Measurements from ENCODE around the gene TAS2R41. TPM values are rescaled to one million over a fixed set of nuclear protein-coding genes. Genes with fewer than 3 reads are reported as not detected.
A peak's percentile ranks its signal among the peaks of the same experiment; 100 is the strongest.

Gene TAS2R41
- polyA plus RNA-seq, 1 donor = not detected

DNA sequence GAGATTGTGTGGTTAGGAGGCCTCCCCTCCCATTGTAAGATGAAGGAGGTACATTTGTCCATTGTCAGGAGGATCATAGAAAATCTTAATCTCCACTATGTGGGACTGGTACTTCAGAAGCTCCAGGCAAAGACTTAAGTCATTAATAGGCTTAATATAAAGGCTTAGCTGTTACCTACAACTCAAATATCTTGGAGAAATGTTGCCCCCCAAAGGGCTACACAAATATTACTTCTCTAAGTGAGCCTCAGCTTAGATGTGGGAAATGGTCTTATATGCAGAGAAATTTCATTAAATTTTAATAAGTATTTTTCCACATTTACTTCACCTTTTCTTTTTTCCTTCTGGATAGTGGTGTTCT is 27.2 kb downstream of the TAS2R41 start:
- DNase-seq = no peak
- no peaks in the 10 kb centered on the region for H3K9me3 ChIP-seq (ENCODE audit: control insufficient read depth, low read depth, low read length)
- no peaks in the 10 kb centered on the region for H3K36me3 ChIP-seq (ENCODE audit: control insufficient read depth, insufficient read depth, low read length)
- no peak overlapping the region for H3K4me3 ChIP-seq (ENCODE audit: low read length)
- H3K27ac ChIP-seq (ENCODE audit: low read length) = no peak overlapping the region
- no peaks in the 10 kb centered on the region for H3K4me1 ChIP-seq (ENCODE audit: control insufficient read depth, insufficient read depth, low read length)
- H3K27me3 ChIP-seq (ENCODE audit: control insufficient read depth, insufficient read depth, low read length) = no peaks in the 10 kb centered on the region

DNA sequence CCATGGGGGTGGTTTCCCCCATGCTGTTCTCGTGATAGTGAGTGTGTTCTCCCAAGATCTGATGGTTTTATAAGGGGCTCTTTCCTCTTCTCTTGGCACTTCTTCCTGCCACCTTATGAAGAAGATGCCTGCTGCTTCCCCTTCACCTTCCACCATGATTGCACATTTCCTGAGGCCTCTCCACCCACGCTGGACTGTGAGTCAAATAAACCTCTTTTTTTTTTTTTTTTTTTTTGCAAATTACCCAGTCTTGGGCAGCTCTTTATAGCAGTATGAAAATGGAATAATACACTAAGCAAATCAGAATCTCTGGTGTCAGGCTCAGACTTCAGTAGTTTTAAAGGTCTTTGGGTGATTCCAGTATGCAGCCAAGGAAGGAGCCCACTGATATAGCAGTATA is 28.2 kb downstream of the TAS2R41 start:
- Histone ChIP-seq H3K36me3 (ENCODE audit: control insufficient read depth, insufficient read depth, low read length) (no peaks in the 10 kb centered on the region), H3K4me3 (ENCODE audit: low read length) (no peak overlapping the region), H3K27ac (ENCODE audit: low read length) (no peak overlapping the region), H3K4me1 (ENCODE audit: control insufficient read depth, insufficient read depth, low read length) (no peaks in the 10 kb centered on the region), H3K27me3 (ENCODE audit: control insufficient read depth, insufficient read depth, low read length) (peaks cover 4% of the 10 kb centered on the region), H3K9me3 (ENCODE audit: control insufficient read depth, low read depth, low read length) (peaks cover 2% of the 10 kb centered on the region)
- DNase-seq = no peak
- 80% methylated on average over 1 of the region's 2 CpGs for WGBS (ENCODE audit: insufficient coverage, low lambda C conversion rate)

DNA sequence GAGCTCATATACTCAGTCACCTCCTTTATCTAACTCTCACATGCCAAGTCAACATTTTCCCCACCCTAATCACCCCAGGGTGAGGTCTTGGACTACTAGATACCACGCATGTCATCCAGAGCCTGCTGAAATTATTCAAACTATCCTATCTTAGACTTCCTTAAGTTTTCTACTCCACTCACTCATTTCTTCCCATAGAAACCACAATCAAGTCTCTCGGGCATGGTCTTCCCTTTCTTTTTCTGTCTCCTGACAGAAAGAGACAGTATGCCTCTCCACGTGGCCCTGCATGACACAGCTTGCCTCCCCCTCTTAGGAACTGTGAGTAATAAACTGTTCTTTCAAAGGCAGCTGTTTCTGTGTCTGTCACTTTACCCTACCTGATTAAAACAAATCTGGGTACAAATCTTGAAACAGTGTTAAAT is 29.4 kb downstream of the TAS2R41 start:
- Histone ChIP-seq H3K27ac (ENCODE audit: low read length) (no peak overlapping the region), H3K4me1 (ENCODE audit: control insufficient read depth, insufficient read depth, low read length) (peaks cover 5% of the 10 kb centered on the region), H3K36me3 (ENCODE audit: control insufficient read depth, insufficient read depth, low read length) (no peaks in the 10 kb centered on the region), H3K27me3 (ENCODE audit: control insufficient read depth, insufficient read depth, low read length) (peaks cover 11% of the 10 kb centered on the region), H3K9me3 (ENCODE audit: control insufficient read depth, low read depth, low read length) (peaks cover 6% of the 10 kb centered on the region), H3K4me3 (ENCODE audit: low read length) (no peak overlapping the region)
- WGBS (ENCODE audit: insufficient coverage, low lambda C conversion rate) = 77% methylated on average over 1 of the region's 3 CpGs
- DNase-seq = no peak

DNA sequence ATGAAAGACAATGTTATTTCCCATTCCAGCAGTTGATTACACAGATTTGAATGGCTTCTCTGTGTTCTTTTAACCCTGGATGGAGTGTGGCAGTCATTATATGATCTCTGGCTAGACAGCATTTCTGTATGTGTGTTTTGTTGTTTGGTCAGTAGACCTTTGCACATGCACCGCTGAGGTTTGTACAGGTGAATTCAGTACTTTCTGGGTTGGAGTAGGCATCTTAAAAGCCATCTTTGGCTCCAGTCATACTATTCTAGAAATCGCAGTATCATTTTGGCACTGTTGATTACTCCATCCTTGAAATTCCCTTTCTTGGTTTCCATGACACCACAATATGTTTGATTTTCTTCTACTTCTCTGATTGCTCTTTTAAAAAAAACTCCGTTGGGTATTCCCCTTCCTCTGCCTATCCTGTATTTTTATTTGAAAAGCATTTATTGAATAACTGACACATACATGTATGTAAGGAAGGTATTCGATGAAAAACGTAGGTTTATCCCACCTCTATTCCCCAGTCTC is 29.9 kb downstream of the TAS2R41 start:
- no peak overlapping the region for H3K27ac ChIP-seq (ENCODE audit: low read length)
- 92% methylated on average over 2 of the region's 5 CpGs for WGBS (ENCODE audit: insufficient coverage, low lambda C conversion rate)
- H3K4me3 ChIP-seq (ENCODE audit: low read length) = no peak overlapping the region
- peaks cover 6% of the 10 kb centered on the region for H3K9me3 ChIP-seq (ENCODE audit: control insufficient read depth, low read depth, low read length)
- no peak for DNase-seq
- peaks cover 11% of the 10 kb centered on the region for H3K27me3 ChIP-seq (ENCODE audit: control insufficient read depth, insufficient read depth, low read length)
- H3K36me3 ChIP-seq (ENCODE audit: control insufficient read depth, insufficient read depth, low read length) = no peaks in the 10 kb centered on the region
- H3K4me1 ChIP-seq (ENCODE audit: control insufficient read depth, insufficient read depth, low read length) = peaks cover 8% of the 10 kb centered on the region

DNA sequence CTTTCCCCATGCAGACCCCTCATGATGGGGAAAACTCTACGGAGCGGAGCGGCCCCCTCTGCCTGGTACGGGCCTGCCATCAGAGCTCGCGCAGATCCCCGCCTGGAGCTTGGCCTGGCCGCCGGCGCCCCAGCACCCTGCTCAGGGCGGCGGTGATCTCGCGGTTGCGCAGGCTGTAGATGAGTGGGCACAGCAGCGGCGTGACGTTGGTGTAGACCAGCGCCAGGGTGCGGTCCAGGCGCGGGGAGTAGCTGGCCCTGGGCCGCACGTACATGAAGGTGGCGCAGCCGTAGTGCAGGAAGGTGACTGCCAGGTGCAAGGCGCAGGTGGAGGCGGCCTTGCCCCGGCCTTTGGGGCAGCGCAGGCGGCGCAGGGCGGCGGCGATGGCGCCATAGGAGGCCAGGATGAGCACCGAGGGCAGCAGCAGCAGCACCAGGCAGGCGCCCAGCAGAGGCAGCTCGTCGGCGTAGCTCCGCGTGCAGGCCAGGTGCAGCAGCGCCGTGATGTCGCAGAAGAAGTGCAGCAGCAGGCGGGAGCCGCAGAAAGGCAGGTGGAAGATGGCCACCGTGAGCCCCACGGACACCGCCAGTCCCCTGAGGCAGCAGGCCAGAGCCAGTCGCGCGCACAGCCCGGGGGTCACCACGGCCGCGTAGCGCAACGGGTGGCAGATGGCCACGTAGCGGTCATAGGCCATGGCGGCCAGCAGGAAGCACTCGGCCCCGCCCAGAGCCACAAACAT is 33.4 kb downstream of the TAS2R41 start:
- no peak for DNase-seq
- Histone ChIP-seq H3K36me3 (ENCODE audit: control insufficient read depth, insufficient read depth, low read length) (no peaks in the 10 kb centered on the region), H3K4me3 (ENCODE audit: low read length) (peak overlapping the region; percentile 17), H3K27ac (ENCODE audit: low read length) (no peak overlapping the region), H3K4me1 (ENCODE audit: control insufficient read depth, insufficient read depth, low read length) (peaks cover 17% of the 10 kb centered on the region), H3K27me3 (ENCODE audit: control insufficient read depth, insufficient read depth, low read length) (peaks cover 11% of the 10 kb centered on the region), H3K9me3 (ENCODE audit: control insufficient read depth, low read depth, low read length) (peaks cover 6% of the 10 kb centered on the region)
- WGBS (ENCODE audit: insufficient coverage, low lambda C conversion rate) = no CpG with 5 or more reads among the region's 65 CpGs

DNA sequence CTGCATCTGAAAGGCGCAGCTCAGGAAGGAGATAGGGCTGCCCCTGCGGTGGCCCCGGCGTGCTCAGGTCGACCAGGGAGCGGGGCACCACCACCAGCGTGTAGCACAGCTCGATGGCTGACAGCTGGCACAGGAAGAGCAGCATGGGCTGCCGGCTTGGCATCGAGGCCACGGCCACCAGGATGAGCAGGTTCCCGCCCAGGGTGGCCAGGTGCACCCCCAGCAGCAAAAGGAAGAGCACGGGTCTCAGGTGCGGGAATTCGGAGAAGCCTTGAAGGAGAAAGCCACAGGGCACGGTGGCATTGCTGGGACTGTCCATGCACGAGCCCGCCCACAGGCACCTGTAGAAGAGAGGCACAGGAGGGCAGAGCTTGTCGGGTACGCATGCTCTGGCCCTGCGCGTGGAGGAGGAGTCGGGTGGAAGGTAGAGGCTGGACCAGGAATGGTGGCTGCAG is 33.9 kb downstream of the TAS2R41 start:
- Histone ChIP-seq H3K27me3 (ENCODE audit: control insufficient read depth, insufficient read depth, low read length) (peaks cover 11% of the 10 kb centered on the region), H3K9me3 (ENCODE audit: control insufficient read depth, low read depth, low read length) (peaks cover 6% of the 10 kb centered on the region), H3K4me1 (ENCODE audit: control insufficient read depth, insufficient read depth, low read length) (peaks cover 17% of the 10 kb centered on the region), H3K27ac (ENCODE audit: low read length) (no peak overlapping the region), H3K4me3 (ENCODE audit: low read length) (peak overlapping the region; percentile 17), H3K36me3 (ENCODE audit: control insufficient read depth, insufficient read depth, low read length) (no peaks in the 10 kb centered on the region)
- no peak for DNase-seq
- no CpG with 5 or more reads among the region's 23 CpGs for WGBS (ENCODE audit: insufficient coverage, low lambda C conversion rate)

DNA sequence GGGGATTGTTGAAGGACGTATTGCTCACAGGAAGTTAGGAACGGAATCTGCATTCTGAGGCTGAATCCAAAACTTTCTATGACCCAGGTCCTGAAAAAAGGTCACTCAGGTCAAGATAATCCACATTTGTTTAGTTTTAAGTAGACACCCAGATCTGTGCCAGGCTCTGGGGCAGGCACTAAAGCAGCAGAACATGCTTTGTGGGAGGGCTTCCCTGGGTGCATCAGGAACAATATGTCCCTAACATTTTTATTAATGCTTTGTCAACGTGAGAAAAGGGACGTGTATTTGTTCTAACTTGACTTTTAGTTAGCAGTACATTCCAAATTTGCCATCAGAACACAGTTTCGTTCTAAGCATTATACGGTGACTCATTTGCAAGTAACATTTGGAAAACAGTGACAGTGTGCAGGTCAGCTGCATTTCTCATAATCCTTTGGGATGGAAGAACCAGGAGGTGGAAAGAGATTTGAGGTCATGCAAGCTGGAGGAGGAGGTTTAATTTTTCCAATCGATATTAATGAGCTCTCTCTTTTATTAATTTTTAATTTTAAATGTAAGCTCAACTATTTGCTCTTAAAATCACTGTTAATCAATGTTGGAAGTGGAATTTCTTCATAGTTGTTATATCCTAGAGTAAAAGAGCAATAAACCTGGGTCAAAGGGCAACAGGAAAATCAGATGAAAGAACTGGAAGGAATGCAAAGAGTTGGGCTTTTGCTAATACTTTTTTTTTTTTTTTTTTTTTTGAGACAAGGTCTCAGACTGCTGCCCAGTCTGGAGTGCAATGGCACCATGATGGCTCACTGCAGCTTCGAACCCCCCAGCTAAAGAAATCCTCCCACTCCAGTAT is 35.0 kb downstream of the TAS2R41 start:
- whole genome bisulfite sequencing (ENCODE audit: insufficient coverage, low lambda C conversion rate) = 71% methylated on average over 2 of the region's 8 CpGs
- Histone ChIP-seq H3K4me1 (ENCODE audit: control insufficient read depth, insufficient read depth, low read length) (peaks cover 17% of the 10 kb centered on the region), H3K27ac (ENCODE audit: low read length) (no peak overlapping the region), H3K27me3 (ENCODE audit: control insufficient read depth, insufficient read depth, low read length) (peaks cover 11% of the 10 kb centered on the region), H3K4me3 (ENCODE audit: low read length) (no peak overlapping the region), H3K9me3 (ENCODE audit: control insufficient read depth, low read depth, low read length) (peaks cover 6% of the 10 kb centered on the region), H3K36me3 (ENCODE audit: control insufficient read depth, insufficient read depth, low read length) (no peaks in the 10 kb centered on the region)
- DNase-seq = peak; percentile 20 to 66

DNA sequence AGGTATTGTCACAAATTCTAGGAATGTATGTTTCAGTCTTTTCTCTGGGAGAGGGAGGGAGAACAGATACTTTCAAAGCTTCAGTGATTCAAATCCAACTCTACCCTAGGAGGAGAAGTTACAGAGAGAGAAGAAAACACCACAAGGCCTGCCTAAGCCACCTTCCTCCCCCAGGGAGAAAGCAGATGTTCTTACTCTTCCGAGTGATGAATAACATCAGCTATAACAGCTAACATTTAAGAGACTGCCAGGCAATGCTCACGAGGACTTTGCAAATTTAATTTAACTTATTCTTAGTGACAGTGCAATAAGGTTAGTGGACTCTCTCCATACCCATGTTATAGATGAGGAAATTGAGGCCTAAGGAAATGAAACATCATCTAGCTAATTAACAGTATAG is 36.8 kb downstream of the TAS2R41 start:
- Histone ChIP-seq H3K27ac (ENCODE audit: low read length) (no peak overlapping the region), H3K9me3 (ENCODE audit: control insufficient read depth, low read depth, low read length) (peaks cover 6% of the 10 kb centered on the region), H3K4me1 (ENCODE audit: control insufficient read depth, insufficient read depth, low read length) (peaks cover 17% of the 10 kb centered on the region), H3K36me3 (ENCODE audit: control insufficient read depth, insufficient read depth, low read length) (no peaks in the 10 kb centered on the region), H3K4me3 (ENCODE audit: low read length) (no peak overlapping the region), H3K27me3 (ENCODE audit: control insufficient read depth, insufficient read depth, low read length) (peaks cover 17% of the 10 kb centered on the region)
- WGBS (ENCODE audit: insufficient coverage, low lambda C conversion rate) = 100% methylated on average over 1 of the region's 2 CpGs
- no peak for DNase-seq

DNA sequence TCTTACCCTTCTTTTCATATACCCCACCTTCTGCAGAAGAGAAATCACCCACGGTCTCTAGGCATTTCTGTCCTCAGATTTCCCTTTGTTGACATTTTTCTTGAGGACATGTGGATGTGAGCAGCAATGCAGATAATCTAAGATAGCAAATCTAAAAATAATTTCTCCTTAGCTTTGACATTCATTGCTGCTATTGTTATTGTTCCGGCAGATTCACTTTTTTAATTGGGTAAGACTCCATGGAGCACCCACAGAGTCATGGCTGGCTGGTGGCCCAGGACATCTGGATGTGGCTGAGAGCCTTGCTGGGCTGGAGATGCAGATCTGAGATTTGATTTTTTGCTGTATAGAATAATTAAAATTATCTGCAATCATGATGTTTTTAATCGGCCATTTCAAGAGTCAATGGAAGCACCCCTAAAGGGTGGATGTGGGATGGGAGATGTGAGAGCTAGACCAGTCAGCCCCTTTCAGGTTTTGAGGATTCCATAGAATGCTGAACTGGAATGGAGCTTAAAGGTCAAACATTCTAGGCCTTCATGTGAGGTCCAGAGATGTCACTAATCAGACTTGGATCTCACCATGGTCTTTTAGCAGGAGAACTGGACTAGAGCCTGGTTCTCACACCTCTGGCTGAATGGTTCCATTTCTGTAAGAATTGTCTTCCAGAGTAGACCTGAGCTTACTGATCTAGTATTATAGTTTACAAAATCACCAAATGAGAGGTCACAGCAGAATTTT is 37.5 kb downstream of the TAS2R41 start:
- no CpG with 5 or more reads among the region's 3 CpGs for WGBS (ENCODE audit: insufficient coverage, low lambda C conversion rate)
- peaks cover 6% of the 10 kb centered on the region for H3K9me3 ChIP-seq (ENCODE audit: control insufficient read depth, low read depth, low read length)
- peaks cover 17% of the 10 kb centered on the region for H3K4me1 ChIP-seq (ENCODE audit: control insufficient read depth, insufficient read depth, low read length)
- H3K27ac ChIP-seq (ENCODE audit: low read length) = no peak overlapping the region
- H3K27me3 ChIP-seq (ENCODE audit: control insufficient read depth, insufficient read depth, low read length) = peaks cover 17% of the 10 kb centered on the region
- no peaks in the 10 kb centered on the region for H3K36me3 ChIP-seq (ENCODE audit: control insufficient read depth, insufficient read depth, low read length)
- no peak for DNase-seq
- H3K4me3 ChIP-seq (ENCODE audit: low read length) = no peak overlapping the region

DNA sequence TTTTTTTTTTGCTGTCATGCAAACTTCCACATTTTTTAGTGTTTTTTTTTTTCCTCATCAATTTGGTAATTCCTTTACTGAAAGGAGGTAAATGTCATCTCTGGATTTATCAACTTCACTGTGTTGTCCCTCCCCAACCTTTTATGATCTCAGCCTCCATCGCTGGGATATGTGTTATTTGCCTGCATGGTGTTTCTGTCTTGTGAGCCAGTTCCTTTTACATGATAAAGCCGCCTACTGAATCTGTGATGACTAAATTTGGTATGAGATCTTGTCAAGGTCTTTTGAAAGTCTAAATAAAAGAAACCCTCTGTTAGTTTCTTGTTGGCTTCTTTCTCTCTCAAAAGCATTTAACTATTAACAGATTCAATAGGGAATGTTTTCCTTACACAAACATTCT is 39.3 kb downstream of the TAS2R41 start:
- WGBS (ENCODE audit: insufficient coverage, low lambda C conversion rate) = no CpG with 5 or more reads among the region's 2 CpGs
- Histone ChIP-seq H3K36me3 (ENCODE audit: control insufficient read depth, insufficient read depth, low read length) (no peaks in the 10 kb centered on the region), H3K9me3 (ENCODE audit: control insufficient read depth, low read depth, low read length) (no peaks in the 10 kb centered on the region), H3K27ac (ENCODE audit: low read length) (no peak overlapping the region), H3K4me3 (ENCODE audit: low read length) (no peak overlapping the region), H3K27me3 (ENCODE audit: control insufficient read depth, insufficient read depth, low read length) (peaks cover 8% of the 10 kb centered on the region), H3K4me1 (ENCODE audit: control insufficient read depth, insufficient read depth, low read length) (peaks cover 12% of the 10 kb centered on the region)
- DNase-seq = no peak

Data from large intestine (tissue), 3 donors.